NCI-H2227 treated with DMSO at 0.1 percent for 48 hours (cell line): Measurements from ENCODE around the gene LIMK1.

Experiments
- DNase-seq: peaks from one replicate; lab custom pipeline; 2025; lab: John Stamatoyannopoulos, UW

Gene LIMK1

GRCh38 chr7:74056096-74056915, 27.3 kb upstream of the LIMK1 start:
- no peak for DNase-seq

- no peak for DNase-seq
These were observed 26.2 kb upstream of the LIMK1 start for GRCh38 chr7:74057216-74057925.

- no peak for DNase-seq
These were observed 25.6 kb upstream of the LIMK1 start for GRCh38 chr7:74057987-74058386.

- no peak for DNase-seq
These were observed 25.1 kb upstream of the LIMK1 start for GRCh38 chr7:74058486-74058885.

- DNase-seq = no peak
These were observed 24.6 kb upstream of the LIMK1 start for GRCh38 chr7:74059037-74059436.

GRCh38 chr7:74059681-74060588, 23.7 kb upstream of the LIMK1 start:
- no peak for DNase-seq

GRCh38 chr7:74061840-74062539, 21.6 kb upstream of the LIMK1 start:
- DNase-seq = peak; percentile 3

- no peak for DNase-seq
These were observed 20.4 kb upstream of the LIMK1 start for GRCh38 chr7:74063223-74063641.

- DNase-seq = no peak
These were observed 20.0 kb upstream of the LIMK1 start for GRCh38 chr7:74063646-74064045.

GRCh38 chr7:74064696-74065095, 18.9 kb upstream of the LIMK1 start:
- DNase-seq = no peak

- DNase-seq = no peak
These were observed 17.0 kb upstream of the LIMK1 start for GRCh38 chr7:74066626-74067025.

- DNase-seq = no peak
These were observed 15.1 kb upstream of the LIMK1 start for GRCh38 chr7:74068378-74069085.

- DNase-seq = no peak
These were observed 14.5 kb upstream of the LIMK1 start for GRCh38 chr7:74069086-74069541.

GRCh38 chr7:74069790-74070618, 13.6 kb upstream of the LIMK1 start:
- no peak for DNase-seq

- DNase-seq = no peak
These were observed 13.0 kb upstream of the LIMK1 start for GRCh38 chr7:74070619-74070921.

- DNase-seq = no peak
These were observed 12.5 kb upstream of the LIMK1 start for GRCh38 chr7:74071121-74071520.

GRCh38 chr7:74074770-74075169, 8.8 kb upstream of the LIMK1 start:
- no peak for DNase-seq

- no peak for DNase-seq
These were observed 5.1 kb upstream of the LIMK1 start for GRCh38 chr7:74078461-74078860.

GRCh38 chr7:74082770-74083116, 861 bp upstream of the LIMK1 start:
- DNase-seq = no peak

- peak; percentile 29 for DNase-seq
These were observed 521 bp downstream of the LIMK1 start for GRCh38 chr7:74083928-74084721.
